ENCODE results near the gene PTH. TPM values are rescaled to one million over a fixed set of nuclear protein-coding genes. Genes with fewer than 3 reads are reported as not detected.

PTH gene
- polyA plus RNA-seq (ENCODE audit: insufficient read length), result not detected
- long read RNA-seq, donor 1, result 0 reads
- long read RNA-seq, donor 2, result 0 reads
- long read RNA-seq, donor 3, result 0 reads
- long read RNA-seq, donor 4, result 0 reads
- long read RNA-seq, donor 5, result 0 reads
- long read RNA-seq, donor 6, result 0 reads
- long read RNA-seq, donor 7, result 0 reads
- long read RNA-seq, donor 8, partial matches to known transcripts, result 5 of 5 reads
- long read RNA-seq, donor 8, other reads (novel, unspliced or antisense), result 0 of 5 reads

DNA sequence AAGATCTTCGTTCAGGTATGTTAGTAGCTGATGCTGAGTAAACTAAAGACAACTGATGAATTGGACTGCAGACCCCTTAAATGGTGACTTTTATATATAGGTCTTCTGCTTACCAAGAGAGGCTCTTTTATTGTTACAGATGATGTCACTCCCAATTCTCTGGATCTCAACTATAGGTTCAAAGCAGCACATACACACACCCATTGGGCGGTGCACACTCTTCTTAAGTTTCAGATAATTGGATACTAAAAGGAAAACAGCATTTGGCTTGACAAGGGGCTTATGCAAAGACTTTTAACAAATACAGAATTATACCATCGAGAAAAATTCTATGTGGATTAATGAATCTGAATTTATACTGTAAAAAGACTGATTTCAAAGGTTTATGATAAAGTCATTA lies at the start of gene PTH:
Gene PTH, minus strand, starts transcription at position 69 of the 400 bp plus-strand sequence. CDS start 3,142 bp downstream, outside the sequence.
- DNase-seq, result no peak

DNA sequence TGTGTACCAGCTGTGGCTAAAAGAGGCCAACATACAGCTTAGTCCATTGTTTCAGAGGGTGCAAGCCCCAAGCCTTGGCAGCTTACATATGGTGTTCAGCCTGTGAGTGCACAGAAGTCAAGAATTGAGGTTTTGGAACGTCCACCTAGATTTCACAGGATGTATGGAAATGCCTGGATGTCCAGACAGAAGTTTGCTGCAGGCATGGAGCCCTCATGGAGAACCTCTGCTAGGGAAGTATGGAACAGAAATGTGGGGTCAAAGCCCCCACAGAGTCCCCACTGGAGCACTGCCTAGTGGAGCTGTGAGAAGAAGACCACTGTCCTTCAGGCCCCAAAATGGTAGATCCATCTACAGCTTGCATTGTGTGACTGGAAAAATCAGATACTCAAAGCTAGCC lies 42.2 kb upstream of the PTH start:
- DNase-seq, result no peak

- no peak for DNase-seq
Observed at GRCh38 chr11:13535819-13536218, 40.0 kb upstream of the PTH start.

DNA sequence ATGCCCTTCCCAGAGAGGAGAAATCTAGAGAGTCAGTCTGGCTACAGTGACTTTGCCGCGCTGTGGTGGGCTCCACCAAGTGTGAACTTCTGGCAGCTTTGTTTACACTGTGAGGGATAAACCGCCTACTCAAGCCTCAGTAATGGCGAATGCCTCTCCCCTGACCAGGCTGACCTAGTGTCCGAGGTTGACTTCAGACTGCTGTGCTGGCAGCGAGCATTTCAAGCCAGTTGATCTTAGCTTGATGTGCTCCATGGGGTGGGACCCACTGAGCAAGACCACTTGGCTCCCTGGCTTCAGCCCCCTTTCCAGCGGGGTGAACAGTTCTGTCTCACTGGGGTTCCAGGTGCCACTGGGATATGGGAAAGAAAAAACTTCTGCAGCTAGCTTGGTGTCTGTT lies 38.6 kb upstream of the PTH start:
- no peak for DNase-seq

- DNase-seq, result no peak
Observed at GRCh38 chr11:13525257-13525656, 29.5 kb upstream of the PTH start.

DNA sequence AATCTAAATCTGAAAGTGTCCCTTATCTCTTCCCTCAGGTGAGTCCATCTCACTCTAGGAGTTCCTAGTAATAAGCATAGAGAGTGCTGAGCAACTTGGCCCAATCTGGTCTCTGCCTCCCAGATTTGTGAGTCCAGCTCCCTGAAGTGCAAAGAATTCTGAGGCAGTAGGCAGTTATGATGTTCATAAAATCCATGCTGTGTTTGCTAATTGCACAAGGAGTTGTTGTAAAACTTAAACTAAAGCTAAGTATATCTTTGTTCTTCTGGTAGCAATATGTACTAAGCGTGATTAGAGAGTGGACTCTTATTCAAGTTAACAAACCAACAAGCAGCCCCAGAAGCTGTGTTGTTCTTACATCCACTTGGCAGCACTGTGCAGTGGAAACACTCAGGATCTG lies 7.6 kb upstream of the PTH start:
- no peak for DNase-seq

DNA sequence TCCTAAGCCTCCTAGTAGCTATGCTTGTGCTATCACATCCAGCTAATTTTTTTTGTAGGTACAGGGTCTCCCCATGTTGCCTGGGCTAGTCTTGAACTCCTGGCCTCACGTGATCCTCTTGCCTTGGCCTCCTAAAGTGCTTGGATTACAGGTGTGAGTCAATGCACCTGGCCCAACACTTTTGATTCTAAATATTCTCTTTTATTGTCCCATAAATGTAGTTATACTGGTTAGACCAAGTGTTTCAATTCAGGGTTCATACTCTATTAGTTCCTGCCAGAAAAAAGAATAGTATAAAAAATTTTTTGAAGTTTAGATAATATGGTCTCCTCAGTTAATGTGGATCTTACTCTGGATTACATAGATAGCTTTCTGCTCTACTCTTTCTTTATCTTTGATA lies 6.7 kb upstream of the PTH start:
- no peak for DNase-seq

- no peak for DNase-seq
Observed at GRCh38 chr11:13494051-13494450, 1.7 kb downstream of the PTH start.

DNA sequence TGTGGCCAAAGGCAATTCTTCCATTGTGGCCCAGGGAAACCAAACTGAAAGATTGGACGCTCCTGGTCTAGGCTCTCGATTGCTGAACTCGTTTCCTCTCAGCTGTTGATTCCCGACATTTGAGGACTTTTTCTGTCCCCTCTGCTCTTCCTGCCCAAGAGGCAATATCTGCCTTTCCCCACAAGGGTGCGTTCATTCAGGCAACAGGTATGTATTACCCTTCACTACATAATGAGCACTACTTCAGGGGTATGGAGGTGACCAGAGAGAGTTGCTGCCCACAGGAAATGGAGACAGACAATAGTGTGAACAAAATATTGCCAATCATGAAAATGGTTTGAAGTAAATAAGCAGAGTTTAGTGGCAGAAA lies 8.2 kb downstream of the PTH start:
- no peak for DNase-seq

DNA sequence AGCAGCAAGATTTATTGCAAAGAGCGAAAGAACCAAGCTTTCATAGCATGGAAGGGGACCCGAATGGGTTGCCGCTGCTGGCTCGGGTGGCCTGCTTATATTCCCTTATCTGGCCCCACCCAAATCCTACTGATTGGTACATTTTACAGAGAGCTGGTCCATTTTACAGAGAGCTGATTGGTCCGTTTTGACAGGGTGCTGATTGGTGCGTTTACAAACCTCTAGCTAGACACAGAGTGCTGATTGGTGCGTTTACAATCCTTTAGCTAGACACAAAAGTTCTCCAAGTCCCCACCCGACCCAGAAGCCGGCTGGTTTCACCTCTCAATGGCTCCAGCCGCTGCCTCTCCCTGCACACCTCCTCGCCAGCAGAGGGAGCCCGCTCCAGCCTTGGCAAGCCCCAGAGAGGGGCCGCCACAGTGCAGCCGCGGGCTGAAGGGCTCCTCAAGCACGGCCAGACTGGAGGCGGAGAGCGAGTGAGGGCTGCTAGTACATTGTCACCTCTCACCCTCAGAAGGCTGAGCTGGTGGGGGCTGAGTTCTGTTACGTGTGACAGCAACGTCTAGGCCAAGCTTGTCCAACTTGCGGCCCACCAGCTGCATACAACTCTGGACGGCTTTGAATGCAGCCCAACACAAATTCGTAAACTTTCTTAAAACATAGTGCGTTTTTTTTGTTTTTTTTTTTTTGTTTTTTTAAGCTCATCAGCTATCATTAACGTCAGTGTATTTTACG lies 8.7 kb downstream of the PTH start:
- DNase-seq, result peak; percentile 3

DNA sequence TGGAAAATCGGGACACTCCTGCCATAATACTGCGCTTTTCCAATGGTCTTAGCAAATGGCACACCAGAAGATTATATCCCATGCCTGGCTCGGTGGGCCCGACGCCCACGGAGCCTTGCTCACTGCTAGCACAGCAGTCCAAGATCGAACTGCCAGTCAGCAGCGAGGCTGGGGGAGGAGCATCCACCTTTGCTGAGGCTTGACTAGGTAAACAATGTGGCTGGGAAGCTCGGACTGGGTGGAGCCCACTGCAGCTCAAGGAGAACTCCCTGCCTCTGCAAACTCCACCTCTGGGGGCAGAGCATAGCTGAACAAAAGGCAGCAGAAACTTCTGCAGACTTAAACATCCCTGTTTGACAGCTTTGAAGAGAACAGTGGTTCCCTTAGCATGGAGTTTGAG lies 15.6 kb downstream of the PTH start:
- DNase-seq, result no peak

DNA sequence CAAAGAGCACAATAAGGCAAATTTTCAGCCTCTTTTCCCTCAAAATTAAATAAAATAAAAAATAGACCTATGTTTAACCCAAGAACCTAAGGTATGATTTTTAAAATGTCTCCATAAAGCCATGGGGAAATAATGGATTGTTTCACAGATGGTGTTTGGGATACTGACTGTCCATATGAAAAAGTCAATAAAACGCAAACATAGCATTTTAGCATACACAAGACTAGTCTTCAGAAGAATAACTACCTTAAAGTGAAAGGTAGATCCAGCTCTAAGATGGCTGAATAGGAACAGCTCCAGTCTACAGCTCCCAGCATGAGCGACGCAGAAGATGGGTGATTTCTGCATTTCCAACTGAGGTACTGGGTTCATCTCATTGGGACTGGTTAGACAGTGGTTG lies 16.1 kb downstream of the PTH start:
- DNase-seq, result no peak

- DNase-seq, result no peak
Observed at GRCh38 chr11:13475091-13475490, 20.7 kb downstream of the PTH start.

- DNase-seq, result no peak
Observed at GRCh38 chr11:13473013-13473722, 22.6 kb downstream of the PTH start.

GRCh38 chr11:13468750-13469149 lies 27.0 kb downstream of the PTH start:
- no peak for DNase-seq

- DNase-seq, result peak; percentile 14
Observed at GRCh38 chr11:13465909-13466371, 29.9 kb downstream of the PTH start.

DNA sequence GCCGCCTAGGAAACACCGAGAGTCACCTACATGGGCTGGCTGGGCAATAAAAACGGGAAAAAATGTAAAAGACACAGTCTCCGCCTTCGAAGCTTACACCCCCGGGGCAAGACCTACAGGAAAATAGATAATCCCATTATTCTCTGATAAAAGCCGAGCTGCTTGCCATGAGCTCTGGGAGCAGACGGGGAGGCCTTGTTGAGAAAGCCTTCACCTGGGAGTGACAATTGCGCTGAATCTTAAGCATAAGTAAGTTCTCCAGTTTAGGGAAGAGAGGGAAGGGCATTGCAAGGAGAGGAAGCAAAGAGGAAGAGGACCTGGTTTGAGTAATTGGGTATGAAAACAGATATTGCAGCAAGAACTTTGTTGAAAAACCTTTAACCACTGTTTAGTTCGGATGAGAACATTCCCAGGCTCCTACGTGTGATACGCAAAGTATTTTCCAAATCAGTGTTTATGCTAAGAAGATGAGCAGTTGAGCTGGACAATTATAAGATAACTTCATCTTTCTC lies 32.0 kb downstream of the PTH start:
- no peak for DNase-seq

GRCh38 chr11:13462901-13463778 lies 32.7 kb downstream of the PTH start, which contains the start of gene BTBD10:
TSS of gene BTBD10 (minus strand) at chr11:13463222. CDS start at chr11:13445124, 18,098 bp downstream.
- peak; percentile 96 for DNase-seq

DNA sequence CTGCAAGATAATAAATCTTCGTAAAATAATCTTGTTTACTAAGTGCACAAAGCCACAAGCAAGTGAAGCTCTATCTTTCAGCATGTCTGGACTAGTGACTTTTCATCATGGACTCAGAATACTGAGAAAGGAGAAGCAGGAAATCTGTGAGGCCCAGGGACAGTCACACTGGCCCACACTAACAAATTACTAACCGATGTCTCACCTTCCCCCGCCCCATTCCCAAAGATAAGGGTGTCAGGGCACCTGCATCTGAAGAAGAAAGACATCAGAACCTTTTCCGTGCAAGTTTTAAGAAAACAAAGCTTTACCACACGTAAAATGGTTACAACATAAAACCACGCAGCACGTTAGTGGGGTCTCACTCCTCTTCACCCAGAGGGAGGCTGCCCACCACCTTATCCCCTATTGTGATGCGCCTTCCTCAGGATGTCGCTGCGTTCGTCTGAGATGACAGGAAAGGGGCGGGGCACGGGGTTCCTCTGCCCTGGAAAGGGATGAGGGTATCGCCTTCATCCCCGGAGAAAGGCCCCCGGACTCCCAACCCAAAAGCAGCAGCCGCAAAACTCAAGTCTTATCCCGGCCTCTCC lies 33.4 kb downstream of the PTH start:
- DNase-seq, result peak; percentile 50

DNA sequence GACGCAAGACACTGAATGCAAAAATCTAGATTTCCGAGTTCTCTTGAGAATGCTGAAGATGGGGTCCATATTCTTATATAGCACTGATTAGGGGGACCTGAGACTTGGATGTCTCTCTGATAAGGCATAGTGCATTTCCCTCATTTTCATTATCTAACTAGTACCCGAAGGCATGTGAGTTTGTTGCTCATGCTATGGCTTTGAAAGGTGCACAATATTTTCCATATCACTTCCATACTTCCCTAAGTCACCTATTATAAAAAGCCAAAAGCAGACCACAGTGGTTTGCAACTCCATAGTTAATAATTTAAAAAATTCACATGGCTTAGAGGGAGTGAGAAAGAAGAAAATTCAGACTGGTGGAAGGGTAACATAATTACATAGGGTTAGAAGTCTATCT lies 34.5 kb downstream of the PTH start:
- DNase-seq, result no peak

DNA sequence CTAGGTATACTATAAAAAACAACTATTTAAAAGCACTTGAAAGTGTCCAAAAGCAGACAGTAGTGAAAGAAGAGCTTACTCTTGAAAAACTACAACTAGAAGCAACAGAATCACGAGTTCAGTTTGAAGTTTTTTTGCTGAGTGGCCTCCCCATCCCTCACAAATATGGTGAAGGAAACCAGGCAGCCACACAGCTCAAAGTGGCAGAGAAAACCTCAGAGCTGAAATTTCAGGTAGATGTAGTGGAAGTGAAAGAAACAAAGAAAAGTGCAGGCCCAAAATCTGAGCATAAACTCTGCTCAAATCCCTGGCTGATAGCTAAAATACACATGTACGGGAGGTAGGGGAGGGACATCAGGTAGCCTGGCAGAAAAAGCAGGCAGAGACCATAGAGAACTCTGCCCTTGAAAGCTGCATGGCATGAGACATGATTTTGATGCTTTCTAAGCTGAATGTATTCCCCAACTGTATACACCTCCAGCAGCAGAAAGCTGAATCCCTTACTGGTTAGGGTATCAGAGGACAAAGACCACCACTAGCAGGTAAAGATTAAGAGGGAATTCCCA lies 44.9 kb downstream of the PTH start:
- DNase-seq, result no peak
